ENCODE measurements around the gene NCKAP5. TPM values are rescaled to one million over a fixed set of nuclear protein-coding genes. Genes with fewer than 3 reads are reported as not detected.
"Not testable (repeated sequence)": the region's sequence is repeated elsewhere in the genome, so short reads cannot be mapped to it uniquely, and the experiment has no call there.

The NCKAP5 gene
- total and polyA plus RNA-seq, 11 donors: 0.51 to 10.5 (median 5.2) TPM

DNA sequence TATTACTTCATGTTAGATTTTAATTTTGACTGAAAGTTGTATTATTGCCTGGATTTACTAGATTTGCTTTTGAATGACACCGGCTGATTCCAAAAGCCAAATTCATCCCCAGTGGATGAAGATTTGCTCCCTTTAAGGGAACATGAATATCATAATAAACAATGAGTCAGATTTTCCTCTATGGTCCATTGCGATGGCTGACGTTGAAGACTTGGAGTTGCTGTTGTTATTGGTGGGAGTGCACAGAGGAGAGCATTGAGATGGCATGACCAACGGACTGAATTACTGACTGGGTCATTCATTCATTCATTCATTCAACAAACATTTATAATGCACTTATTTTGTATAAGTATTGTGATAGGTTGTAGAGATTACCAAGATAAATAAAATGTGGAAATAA is 864.9 kb downstream of the NCKAP5 start:
- no peaks in the 10 kb centered on the region for H3K9me3 ChIP-seq
- DNase-seq: no peak
- H3K4me1 ChIP-seq: no peaks in the 10 kb centered on the region
- intact Hi-C loops (cut with DNase I): no loop called here
- H3K36me3 ChIP-seq: no peaks in the 10 kb centered on the region
- H3K27me3 ChIP-seq: no peaks in the 10 kb centered on the region
- ATAC-seq: no peak
- H3K27ac ChIP-seq: no peak overlapping the region
- no peak overlapping the region for H3K4me3 ChIP-seq
- TF ChIP-seq POLR2A (IDR thresholded peaks at IDR 0.05): no peak
- TF ChIP-seq, protein P1, sequence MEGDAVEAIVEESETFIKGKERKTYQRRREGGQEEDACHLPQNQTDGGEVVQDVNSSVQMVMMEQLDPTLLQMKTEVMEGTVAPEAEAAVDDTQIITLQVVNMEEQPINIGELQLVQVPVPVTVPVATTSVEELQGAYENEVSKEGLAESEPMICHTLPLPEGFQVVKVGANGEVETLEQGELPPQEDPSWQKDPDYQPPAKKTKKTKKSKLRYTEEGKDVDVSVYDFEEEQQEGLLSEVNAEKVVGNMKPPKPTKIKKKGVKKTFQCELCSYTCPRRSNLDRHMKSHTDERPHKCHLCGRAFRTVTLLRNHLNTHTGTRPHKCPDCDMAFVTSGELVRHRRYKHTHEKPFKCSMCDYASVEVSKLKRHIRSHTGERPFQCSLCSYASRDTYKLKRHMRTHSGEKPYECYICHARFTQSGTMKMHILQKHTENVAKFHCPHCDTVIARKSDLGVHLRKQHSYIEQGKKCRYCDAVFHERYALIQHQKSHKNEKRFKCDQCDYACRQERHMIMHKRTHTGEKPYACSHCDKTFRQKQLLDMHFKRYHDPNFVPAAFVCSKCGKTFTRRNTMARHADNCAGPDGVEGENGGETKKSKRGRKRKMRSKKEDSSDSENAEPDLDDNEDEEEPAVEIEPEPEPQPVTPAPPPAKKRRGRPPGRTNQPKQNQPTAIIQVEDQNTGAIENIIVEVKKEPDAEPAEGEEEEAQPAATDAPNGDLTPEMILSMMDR (IDR thresholded peaks at IDR 0.05): no peak
- 63 to 74% (median 66%) methylated on average over 4 of the region's 4 CpGs for WGBS, 4 donors

DNA sequence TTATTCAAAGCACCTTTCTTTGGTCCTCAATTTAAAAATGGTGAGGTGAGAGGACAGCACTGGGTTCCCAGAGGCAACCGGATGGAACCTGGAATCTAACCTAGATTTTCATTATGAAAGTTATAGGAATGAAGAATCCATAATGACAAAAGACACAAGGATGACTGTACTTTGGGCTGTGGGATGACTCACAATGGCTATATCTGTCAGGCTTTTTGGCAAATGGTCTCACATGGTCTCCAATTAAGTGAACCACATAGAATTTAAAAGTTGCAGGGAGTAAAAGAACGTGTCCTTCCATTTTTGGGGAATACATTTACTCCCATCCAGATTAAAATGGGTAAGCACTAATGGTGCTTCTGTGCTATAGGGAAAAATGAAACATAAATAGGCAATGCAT is 866.5 kb downstream of the NCKAP5 start:
- H3K27me3 ChIP-seq: no peaks in the 10 kb centered on the region
- H3K4me3 ChIP-seq: no peak overlapping the region
- no peaks in the 10 kb centered on the region for H3K36me3 ChIP-seq
- no peak for ATAC-seq
- TF ChIP-seq POLR2A (IDR thresholded peaks at IDR 0.05): no peak
- TF ChIP-seq, protein P1 (IDR thresholded peaks at IDR 0.05): no peak
- WGBS, 4 donors: 84 to 91% (median 87%) methylated on average over 2 of the region's 2 CpGs
- no peaks in the 10 kb centered on the region for H3K9me3 ChIP-seq
- H3K27ac ChIP-seq: no peak overlapping the region
- no peak for DNase-seq
- intact Hi-C loops (cut with DNase I): no loop called here
- H3K4me1 ChIP-seq: no peaks in the 10 kb centered on the region

DNA sequence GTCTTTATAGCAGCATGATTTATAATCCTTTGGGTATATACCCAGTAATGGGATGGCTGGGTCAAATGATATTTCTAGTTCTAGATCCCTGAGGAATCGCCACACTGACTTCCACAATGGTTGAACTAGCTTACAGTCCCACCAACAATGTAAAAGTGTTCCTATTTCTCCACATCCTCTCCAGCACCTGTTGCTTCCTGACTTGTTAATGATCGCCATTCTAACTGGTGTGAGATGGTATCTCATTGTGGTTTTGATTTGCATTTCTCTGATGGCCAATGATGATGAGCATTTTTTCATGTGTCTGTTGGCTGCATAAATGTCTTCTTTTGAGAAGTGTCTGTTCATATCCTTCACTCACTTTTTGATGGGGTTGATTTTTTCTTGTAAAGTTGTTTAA is 868.5 kb downstream of the NCKAP5 start:
- H3K27me3 ChIP-seq; H3K9me3 ChIP-seq; H3K4me3 ChIP-seq; DNase-seq; ATAC-seq; H3K27ac ChIP-seq; intact Hi-C loops (cut with DNase I); H3K4me1 ChIP-seq; H3K36me3 ChIP-seq: not testable (repeated sequence)
- WGBS, 4 donors: 88 to 100% (median 91%) methylated on average over 1 to 2 of the region's 2 CpGs

DNA sequence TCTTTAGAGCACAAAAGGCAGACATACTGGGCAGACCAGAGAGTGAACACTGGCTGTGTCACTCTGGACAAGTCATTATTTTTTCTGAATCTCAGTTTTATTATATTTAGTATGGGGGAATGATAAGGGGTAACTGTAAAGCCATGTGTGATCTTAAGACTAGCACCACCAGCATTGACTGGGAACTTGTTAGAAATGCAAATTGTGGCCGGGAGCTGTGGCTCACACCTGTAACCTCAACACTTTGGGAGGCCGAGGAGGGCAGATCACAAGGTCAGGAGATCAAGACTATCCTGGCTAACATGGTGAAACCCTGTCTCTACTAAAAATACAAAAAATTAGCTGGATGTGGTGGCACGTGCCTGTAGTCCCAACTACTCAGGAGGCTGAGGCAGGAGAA is 869.9 kb downstream of the NCKAP5 start:
- 91 to 92% (median 92%) methylated on average over 3 of the region's 3 CpGs for WGBS, 4 donors
- H3K9me3 ChIP-seq; intact Hi-C loops (cut with DNase I); DNase-seq; ATAC-seq; H3K27me3 ChIP-seq; H3K4me3 ChIP-seq; H3K27ac ChIP-seq; H3K4me1 ChIP-seq; H3K36me3 ChIP-seq: not testable (repeated sequence)

DNA sequence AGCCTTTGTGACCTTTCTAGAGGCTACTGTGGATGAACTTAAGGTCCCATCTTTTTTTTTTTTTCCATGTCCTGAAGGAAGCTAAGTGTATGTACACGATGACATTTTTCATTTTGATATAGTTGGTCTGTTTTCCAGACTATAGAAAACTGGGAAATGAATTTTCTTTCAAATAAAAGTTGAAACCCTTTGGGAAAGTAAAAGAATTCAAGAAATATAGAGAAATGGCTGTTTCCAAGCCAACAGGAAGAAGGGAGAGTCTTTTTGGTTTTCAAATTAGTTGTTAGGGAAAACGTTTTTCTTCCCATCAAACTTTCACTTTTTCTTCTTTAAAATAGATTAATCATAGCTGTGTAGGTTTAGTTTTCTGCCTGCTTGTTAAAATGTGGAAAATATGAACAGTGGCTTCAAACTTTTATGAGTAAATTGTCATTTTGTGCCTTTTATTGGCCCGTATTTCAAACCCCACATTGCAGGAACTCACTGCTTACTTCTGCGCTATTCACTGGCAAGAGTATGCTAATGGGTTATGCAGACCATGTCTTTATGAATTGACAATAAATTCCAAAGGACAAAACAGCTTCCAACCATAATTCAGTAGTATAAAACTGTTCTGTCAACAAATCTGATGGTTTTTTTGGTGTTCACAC is 870.6 kb downstream of the NCKAP5 start:
- Histone ChIP-seq H3K27me3 (no peaks in the 10 kb centered on the region), H3K4me1 (no peaks in the 10 kb centered on the region), H3K9me3 (no peaks in the 10 kb centered on the region), H3K4me3 (no peak overlapping the region), H3K36me3 (no peaks in the 10 kb centered on the region), H3K27ac (no peak overlapping the region)
- no peak for DNase-seq
- intact Hi-C loops (cut with DNase I): no loop called here
- no peak for ATAC-seq
- no peak for TF ChIP-seq POLR2A (IDR thresholded peaks at IDR 0.05)
- TF ChIP-seq, protein P1 (IDR thresholded peaks at IDR 0.05): no peak
- WGBS, 4 donors: 39 to 60% (median 46%) methylated on average over 4 of the region's 4 CpGs
